Endothelial cell of umbilical vein (primary cell): ENCODE measurements around the gene MARK3. TPM values are rescaled to one million over a fixed set of nuclear protein-coding genes. Genes with fewer than 3 reads are reported as not detected.

Source experiments
- BruUV-seq: library from RNA; stranded (reverse); fragments of 400-500 nt; replicated peaks from 2 replicates; lab custom pipeline; 2021; lab: Mats Ljungman, UMichigan
- CTCF ChIA-PET: fragments of 300-600, 350-600 bp; sonication (Branson Sonifier 250); formaldehyde crosslinking; loops from one replicate; lab custom pipeline; 2021; ENCODE audit warnings: antibody characterized with exemption, inconsistent platforms; lab: Charles Lee
- POLR2A ChIA-PET: fragments of 300-600, 350-600 bp; sonication (Branson Sonifier 250); formaldehyde crosslinking; loops from one replicate; lab custom pipeline; 2021; ENCODE audit warnings: antibody characterized with exemption, inconsistent platforms; lab: Charles Lee
- DNase-seq: peaks from one replicate; pipeline ENCODE4 v3.0.0-alpha.2; 2011; ENCODE audit warnings: low read depth, low spot score
- FAIRE-seq: peaks from 2 replicates; lab custom pipeline; 2011; peaks lifted over from hg19 to GRCh38; lab: Jason Lieb, UNC
- H2AFZ ChIP-seq: 2 replicates; pipeline ENCODE4 v1.6.0; 2012; ENCODE audit warnings: low read depth, low read length, control low read depth, inconsistent platforms
- H3K27ac ChIP-seq: 2 replicates; pipeline ENCODE4 v1.5.1; 2011; ENCODE audit warnings: low read depth, mild to moderate bottlenecking, control low read depth, low read length, moderate library complexity; ENCODE audit not compliant: insufficient read depth
- H3K27me3 ChIP-seq, 2 experiments: 2 replicates each; pipeline versions ENCODE4 v1.6.0 to v1.6.1; 2011; ENCODE audit warnings: low read length in 2 of 2, mixed read lengths in 1 of 2; ENCODE audit not compliant: control insufficient read depth in 2 of 2, insufficient read depth in 2 of 2
- H3K36me3 ChIP-seq, 2 experiments: 2 replicates in 1 of 2; 3 replicates in 1 of 2; pipeline ENCODE4 v1.5.1; 2011; ENCODE audit warnings: low read length in 2 of 2, mild to moderate bottlenecking in 1 of 2, moderate library complexity in 1 of 2; ENCODE audit not compliant: control insufficient read depth in 2 of 2, insufficient read depth in 2 of 2; ENCODE audit errors: extremely low read depth in 1 of 2
- H3K4me1 ChIP-seq: 3 replicates; pipeline ENCODE4 v1.5.1; 2011; ENCODE audit warnings: mild to moderate bottlenecking, low read length; ENCODE audit not compliant: control insufficient read depth, insufficient read depth; ENCODE audit errors: extremely low read depth
- H3K4me2 ChIP-seq: 2 replicates; pipeline ENCODE4 v1.6.1; 2011; ENCODE audit warnings: low read length, control low read depth, mixed read lengths; ENCODE audit not compliant: insufficient read depth
- H3K4me3 ChIP-seq, 3 experiments: fragments of 200-600 bp in 1 of 3; sonication (generic), shearing (Covaris generic) in 1 of 3; replicated peaks in 1 of 3; 2 replicates each; pipeline ENCODE4 v1.5.1; 2011 to 2016; ENCODE audit warnings: control low read depth in 3 of 3, low read length in 3 of 3, mild to moderate bottlenecking in 2 of 3, inconsistent platforms in 1 of 3, low read depth in 1 of 3, moderate library complexity in 1 of 3; ENCODE audit not compliant: insufficient read depth in 1 of 3
- H3K79me2 ChIP-seq: 2 replicates; pipeline ENCODE4 v1.6.0; 2012; ENCODE audit warnings: low read length, inconsistent platforms; ENCODE audit not compliant: control insufficient read depth, insufficient read depth
- H3K9ac ChIP-seq: replicated peaks from 2 replicates; pipeline ENCODE3; 2011; ENCODE audit warnings: low read length, control low read depth; ENCODE audit not compliant: insufficient read depth; ENCODE audit errors: extremely low read depth
- H3K9me1 ChIP-seq: replicated peaks from 3 replicates; pipeline ENCODE4 v1.6.0; 2011; ENCODE audit warnings: mild to moderate bottlenecking, low read length; ENCODE audit not compliant: control insufficient read depth, insufficient read depth; ENCODE audit errors: extremely low read depth
- H3K9me3 ChIP-seq: replicated peaks from 2 replicates; pipeline ENCODE4 v1.5.1; 2012; ENCODE audit warnings: low read length, inconsistent platforms; ENCODE audit not compliant: control insufficient read depth, insufficient read depth
- H4K20me1 ChIP-seq: replicated peaks from 2 replicates; pipeline ENCODE3; 2011; ENCODE audit warnings: mild to moderate bottlenecking, low read length; ENCODE audit not compliant: control insufficient read depth, insufficient read depth; ENCODE audit errors: extremely low read depth
- EZH2 ChIP-seq: IDR thresholded peaks from 2 replicates; pipeline ENCODE4 v1.6.1; 2012; ENCODE audit warnings: borderline replicate concordance, low read depth, mild to moderate bottlenecking, moderate library complexity, low read length, inconsistent platforms; ENCODE audit not compliant: severe bottlenecking
- FOS ChIP-seq: IDR thresholded peaks from 2 replicates; pipeline ENCODE4 v1.6.1; 2011; ENCODE audit warnings: mild to moderate bottlenecking, low read length, moderate library complexity, borderline replicate concordance; ENCODE audit not compliant: insufficient read depth
- GATA2 ChIP-seq: IDR thresholded peaks from 2 replicates; pipeline ENCODE4 v1.7.0; 2011; ENCODE audit warnings: low read depth, mild to moderate bottlenecking, moderate library complexity, mixed read lengths, low read length; ENCODE audit not compliant: insufficient read length, insufficient read depth
- JUN ChIP-seq: IDR thresholded peaks from 2 replicates; pipeline ENCODE4 v1.6.1; 2011; ENCODE audit warnings: borderline replicate concordance, low read depth; ENCODE audit not compliant: insufficient read length, insufficient read depth
- MAX ChIP-seq: IDR thresholded peaks from 2 replicates; pipeline ENCODE4 v1.6.1; 2011; ENCODE audit not compliant: insufficient read depth, insufficient read length
- MYC ChIP-seq: IDR thresholded peaks from one replicate; pipeline ENCODE4 v1.6.1; 2011; ENCODE audit warnings: mild to moderate bottlenecking, low read depth, low read length
- POLR2A ChIP-seq: IDR thresholded peaks from 2 replicates; pipeline ENCODE4 v1.6.1; 2012; ENCODE audit warnings: low read depth, mild to moderate bottlenecking, control low read depth, low read length
- POLR2AphosphoS5 ChIP-seq: IDR thresholded peaks from 2 replicates; pipeline ENCODE4 v1.6.1; 2012; ENCODE audit warnings: low read depth, mild to moderate bottlenecking, control low read depth, low read length, moderate library complexity; ENCODE audit not compliant: insufficient read depth
- dilution Hi-C: fragments of 300-500 bp; cut with MboI; formaldehyde crosslinking; loops from one replicate; pipeline ENCODE4 v1.15.0; 2019; ENCODE audit warnings: low sequenced_read_pairs; ENCODE audit not compliant: extremely low pct_ligation_motif_present
- intact Hi-C: fragments of 100-400 bp; cut with micrococcal nuclease; formaldehyde crosslinking; loops from one replicate; pipeline ENCODE4 v1.10.0; 2022
- polyA plus RNA-seq, 4 experiments: library from polyadenylated mRNA; depleted of rRNA in 3 of 4; stranded (reverse) in 3 of 4; unstranded in 1 of 4; fragments of >200 nt; gene quantifications; 2 replicates each; pipeline versions ENCODE4 v1.2.1 to v1.2.3, GENCODE V29; 2011 to 2012; ENCODE audit warnings: missing spikeins in 1 of 4
- total RNA-seq: library from RNA; stranded (reverse); gene quantifications from 2 replicates; pipeline ENCODE4 v1.2.3, GENCODE V29; 2021
- TF ChIP-seq, protein P1 (sequence below), 2 donors: IDR thresholded peaks; 1 replicate in 1 of 2; 2 replicates in 1 of 2; pipeline ENCODE4 v1.5.1; 2011; ENCODE audit warnings: low read length in 2 of 2, mild to moderate bottlenecking in 2 of 2, moderate library complexity in 2 of 2, control low read depth in 1 of 2, inconsistent platforms in 1 of 2, low read depth in 1 of 2; ENCODE audit not compliant: insufficient read depth in 1 of 2; ENCODE audit errors: extremely low read depth in 1 of 2

MARK3 gene
- total and polyA plus RNA-seq, 2 donors (not counting 3 experiments of a cell fraction or from before 2014, with no cell fraction given), result 46.6 to 96.1 TPM

- BruUV-seq, result no TSS peak
- peaks cover 2% of the 10 kb centered on the region for H4K20me1 ChIP-seq
- H2AFZ ChIP-seq, result no peak overlapping the region
- DNase-seq (peak; percentile 10), FAIRE-seq (no peak)
- H3K9me3 ChIP-seq, result no peaks in the 10 kb centered on the region
- H3K36me3 ChIP-seq, result peaks cover 0 to under 1% of the 10 kb centered on the region in 2 experiments
- no peak overlapping the region for H3K9ac ChIP-seq
- no peaks in the 10 kb centered on the region for H3K9me1 ChIP-seq
- no peaks in the 10 kb centered on the region for H3K4me1 ChIP-seq
- ChIA-PET CTCF (interaction anchor here (1.4 to 3.1 kb wide), 2 partner anchors 12 to 38 kb away, joined by 3 to 18 read pairs; no protein-coding TSS in a partner anchor), POLR2A (no interaction called here)
- intact Hi-C loops, result no loop called here
- no peak overlapping the region for H3K27ac ChIP-seq
- peaks cover 68% of the 10 kb centered on the region for H3K79me2 ChIP-seq
- dilution Hi-C loops, result no loop called here
- H3K4me2 ChIP-seq, result no peak overlapping the region
- H3K4me3 ChIP-seq, result no peak overlapping the region
- H3K27me3 ChIP-seq, result no peaks in the 10 kb centered on the region
- no peak for TF ChIP-seq POLR2A
- TF ChIP-seq EZH2, result no peak
- TF ChIP-seq, protein P1, sequence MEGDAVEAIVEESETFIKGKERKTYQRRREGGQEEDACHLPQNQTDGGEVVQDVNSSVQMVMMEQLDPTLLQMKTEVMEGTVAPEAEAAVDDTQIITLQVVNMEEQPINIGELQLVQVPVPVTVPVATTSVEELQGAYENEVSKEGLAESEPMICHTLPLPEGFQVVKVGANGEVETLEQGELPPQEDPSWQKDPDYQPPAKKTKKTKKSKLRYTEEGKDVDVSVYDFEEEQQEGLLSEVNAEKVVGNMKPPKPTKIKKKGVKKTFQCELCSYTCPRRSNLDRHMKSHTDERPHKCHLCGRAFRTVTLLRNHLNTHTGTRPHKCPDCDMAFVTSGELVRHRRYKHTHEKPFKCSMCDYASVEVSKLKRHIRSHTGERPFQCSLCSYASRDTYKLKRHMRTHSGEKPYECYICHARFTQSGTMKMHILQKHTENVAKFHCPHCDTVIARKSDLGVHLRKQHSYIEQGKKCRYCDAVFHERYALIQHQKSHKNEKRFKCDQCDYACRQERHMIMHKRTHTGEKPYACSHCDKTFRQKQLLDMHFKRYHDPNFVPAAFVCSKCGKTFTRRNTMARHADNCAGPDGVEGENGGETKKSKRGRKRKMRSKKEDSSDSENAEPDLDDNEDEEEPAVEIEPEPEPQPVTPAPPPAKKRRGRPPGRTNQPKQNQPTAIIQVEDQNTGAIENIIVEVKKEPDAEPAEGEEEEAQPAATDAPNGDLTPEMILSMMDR (IDR thresholded peaks at IDR 0.05; ENCODE audit: extremely low read depth in 1 of 2, insufficient read depth in 1 of 2, low read depth in 1 of 2, low read length in 2 of 2), result no peak
- TF ChIP-seq MAX, result no peak
- no peak for TF ChIP-seq POLR2AphosphoS5
- TF ChIP-seq FOS, result no peak
- TF ChIP-seq GATA2, result no peak
- no peak for TF ChIP-seq JUN
- TF ChIP-seq MYC, result no peak
Observed at GRCh38 chr14:103428723-103429556, 43.7 kb downstream of the MARK3 start.
